A549 (cell line): ENCODE data around the gene AFG1L.

Source experiments
- EHF ChIP-seq: fragments of 250-450 bp; sonication (Bioruptor Pico); IDR thresholded peaks from 2 replicates; pipeline ENCODE4 v1.5.0; 2020; ENCODE audit warnings: mild to moderate bottlenecking
- EP300 ChIP-seq, 2 experiments: fragments of >200 bp; sonication (Bioruptor Twin); formaldehyde crosslinking; IDR thresholded peaks; 2 replicates in 1 of 2; 3 replicates in 1 of 2; pipeline ENCODE4 v1.6.1; 2016 to 2017
- ESRRA ChIP-seq: fragments of 150-350 bp; IDR thresholded peaks from 2 replicates; pipeline ENCODE4 v1.6.1; 2014; ENCODE audit warnings: mild to moderate bottlenecking, low read length, borderline replicate concordance
- MAFK ChIP-seq: fragments of 450-650 bp; IDR thresholded peaks from 2 replicates; pipeline ENCODE4 v1.6.1; 2014; ENCODE audit not compliant: partially characterized antibody
- MYC ChIP-seq: IDR thresholded peaks from 2 replicates; pipeline ENCODE4 v1.6.1; 2012; ENCODE audit warnings: mild to moderate bottlenecking, inconsistent platforms, low read length, improper control_type of control experiment, borderline replicate concordance
- POLR2A ChIP-seq: IDR thresholded peaks from 2 replicates; pipeline ENCODE4 v1.6.1; 2012; ENCODE audit warnings: mild to moderate bottlenecking, low read length
- POLR2AphosphoS2 ChIP-seq: conservative IDR thresholded peaks from 2 replicates; pipeline ENCODE4 v1.6.1; 2012; ENCODE audit warnings: low read length, improper control_type of control experiment, inconsistent platforms
- RAD21 ChIP-seq, 2 experiments: fragments of >200 bp in 1 of 2; sonication (Bioruptor Twin) in 1 of 2; formaldehyde crosslinking in 1 of 2; IDR thresholded peaks in 1 of 2; conservative IDR thresholded peaks in 1 of 2; 2 replicates in 1 of 2; 3 replicates in 1 of 2; pipeline ENCODE4 v1.6.1; 2012 to 2018; ENCODE audit warnings: inconsistent platforms in 1 of 2
- TF ChIP-seq, protein P1 (sequence below): fragments of >200 bp; sonication (Bioruptor Twin); formaldehyde crosslinking; IDR thresholded peaks from 2 replicates; pipeline ENCODE4 v1.6.1; 2016
- TF ChIP-seq, protein P2 (sequence below): fragments of >200 bp; sonication (Bioruptor Twin); formaldehyde crosslinking; IDR thresholded peaks from 3 replicates; pipeline ENCODE4 v1.5.1; 2016
- TF ChIP-seq, protein P3 (sequence below): fragments of 200-600 bp; sonication (generic); IDR thresholded peaks from 2 replicates; pipeline ENCODE4 v1.6.1; 2016; ENCODE audit warnings: antibody characterized with exemption, mild to moderate bottlenecking, moderate library complexity

DNA sequence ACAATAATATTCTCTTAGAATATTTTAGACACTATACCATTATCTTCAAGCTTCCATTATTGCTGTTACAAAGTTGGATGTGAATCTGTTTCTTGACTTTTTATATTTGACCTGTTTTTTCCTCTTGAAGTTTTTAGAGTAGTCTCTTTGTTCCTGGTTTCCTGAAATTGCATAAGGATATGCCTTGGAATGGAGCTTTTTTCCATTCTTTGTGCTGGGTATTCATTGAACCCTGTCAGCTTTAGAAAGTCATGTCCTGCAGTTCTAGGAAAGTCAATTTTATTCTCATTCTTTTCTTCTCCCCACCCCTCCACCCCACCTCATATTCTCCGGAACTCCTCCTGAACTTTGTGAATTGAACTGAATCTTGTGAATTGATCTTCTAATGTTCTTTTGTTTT lies 173.5 kb downstream of the AFG1L start:
- no peak for TF ChIP-seq MYC
- TF ChIP-seq, protein P1, sequence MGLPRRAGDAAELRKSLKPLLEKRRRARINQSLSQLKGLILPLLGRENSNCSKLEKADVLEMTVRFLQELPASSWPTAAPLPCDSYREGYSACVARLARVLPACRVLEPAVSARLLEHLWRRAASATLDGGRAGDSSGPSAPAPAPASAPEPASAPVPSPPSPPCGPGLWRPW: no peak
- TF ChIP-seq, protein P2, sequence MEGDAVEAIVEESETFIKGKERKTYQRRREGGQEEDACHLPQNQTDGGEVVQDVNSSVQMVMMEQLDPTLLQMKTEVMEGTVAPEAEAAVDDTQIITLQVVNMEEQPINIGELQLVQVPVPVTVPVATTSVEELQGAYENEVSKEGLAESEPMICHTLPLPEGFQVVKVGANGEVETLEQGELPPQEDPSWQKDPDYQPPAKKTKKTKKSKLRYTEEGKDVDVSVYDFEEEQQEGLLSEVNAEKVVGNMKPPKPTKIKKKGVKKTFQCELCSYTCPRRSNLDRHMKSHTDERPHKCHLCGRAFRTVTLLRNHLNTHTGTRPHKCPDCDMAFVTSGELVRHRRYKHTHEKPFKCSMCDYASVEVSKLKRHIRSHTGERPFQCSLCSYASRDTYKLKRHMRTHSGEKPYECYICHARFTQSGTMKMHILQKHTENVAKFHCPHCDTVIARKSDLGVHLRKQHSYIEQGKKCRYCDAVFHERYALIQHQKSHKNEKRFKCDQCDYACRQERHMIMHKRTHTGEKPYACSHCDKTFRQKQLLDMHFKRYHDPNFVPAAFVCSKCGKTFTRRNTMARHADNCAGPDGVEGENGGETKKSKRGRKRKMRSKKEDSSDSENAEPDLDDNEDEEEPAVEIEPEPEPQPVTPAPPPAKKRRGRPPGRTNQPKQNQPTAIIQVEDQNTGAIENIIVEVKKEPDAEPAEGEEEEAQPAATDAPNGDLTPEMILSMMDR: no peak
- TF ChIP-seq, protein P3, sequence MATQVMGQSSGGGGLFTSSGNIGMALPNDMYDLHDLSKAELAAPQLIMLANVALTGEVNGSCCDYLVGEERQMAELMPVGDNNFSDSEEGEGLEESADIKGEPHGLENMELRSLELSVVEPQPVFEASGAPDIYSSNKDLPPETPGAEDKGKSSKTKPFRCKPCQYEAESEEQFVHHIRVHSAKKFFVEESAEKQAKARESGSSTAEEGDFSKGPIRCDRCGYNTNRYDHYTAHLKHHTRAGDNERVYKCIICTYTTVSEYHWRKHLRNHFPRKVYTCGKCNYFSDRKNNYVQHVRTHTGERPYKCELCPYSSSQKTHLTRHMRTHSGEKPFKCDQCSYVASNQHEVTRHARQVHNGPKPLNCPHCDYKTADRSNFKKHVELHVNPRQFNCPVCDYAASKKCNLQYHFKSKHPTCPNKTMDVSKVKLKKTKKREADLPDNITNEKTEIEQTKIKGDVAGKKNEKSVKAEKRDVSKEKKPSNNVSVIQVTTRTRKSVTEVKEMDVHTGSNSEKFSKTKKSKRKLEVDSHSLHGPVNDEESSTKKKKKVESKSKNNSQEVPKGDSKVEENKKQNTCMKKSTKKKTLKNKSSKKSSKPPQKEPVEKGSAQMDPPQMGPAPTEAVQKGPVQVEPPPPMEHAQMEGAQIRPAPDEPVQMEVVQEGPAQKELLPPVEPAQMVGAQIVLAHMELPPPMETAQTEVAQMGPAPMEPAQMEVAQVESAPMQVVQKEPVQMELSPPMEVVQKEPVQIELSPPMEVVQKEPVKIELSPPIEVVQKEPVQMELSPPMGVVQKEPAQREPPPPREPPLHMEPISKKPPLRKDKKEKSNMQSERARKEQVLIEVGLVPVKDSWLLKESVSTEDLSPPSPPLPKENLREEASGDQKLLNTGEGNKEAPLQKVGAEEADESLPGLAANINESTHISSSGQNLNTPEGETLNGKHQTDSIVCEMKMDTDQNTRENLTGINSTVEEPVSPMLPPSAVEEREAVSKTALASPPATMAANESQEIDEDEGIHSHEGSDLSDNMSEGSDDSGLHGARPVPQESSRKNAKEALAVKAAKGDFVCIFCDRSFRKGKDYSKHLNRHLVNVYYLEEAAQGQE: no peak
- TF ChIP-seq POLR2A: no peak
- TF ChIP-seq MAFK: no peak
- no peak for TF ChIP-seq POLR2AphosphoS2
- TF ChIP-seq ESRRA: no peak
- TF ChIP-seq EP300 (IDR thresholded peaks at IDR 0.05): no peak
- TF ChIP-seq RAD21 (conservative IDR thresholded peaks at IDR 0.05 in 1 of 2, IDR thresholded peaks at IDR 0.05 in 1 of 2): no peak
- TF ChIP-seq EHF (CRISPR knock-in tag): no peak
